ENCODE results near the gene BID. TPM values are rescaled to one million over a fixed set of nuclear protein-coding genes. Genes with fewer than 3 reads are reported as not detected.

BID gene
- total RNA-seq, 1 experiment from 2014 or later, result 23.2 TPM

- Histone ChIP-seq H4K8ac (replicated peaks; ENCODE audit: insufficient read length, low read depth, low read length) (no peak overlapping the region), H3T11ph (ENCODE audit: low read length) (no peak overlapping the region), H4K20me1 (ENCODE audit: control insufficient read depth, insufficient read depth, insufficient read length) (no peaks in the 10 kb centered on the region), H3K4me1 (ENCODE audit: insufficient read depth, low read length) (no peaks in the 10 kb centered on the region), H3K18ac (ENCODE audit: insufficient read length, low read depth, low read length) (no peak overlapping the region), H3K23ac (ENCODE audit: insufficient read length, low read depth, low read length) (no peak overlapping the region), H3K79me2 (ENCODE audit: insufficient read depth, low read length) (no peaks in the 10 kb centered on the region; the same call in 1 of the 2 replicates), H4K5ac (ENCODE audit: insufficient read length, low read depth, low read length) (no peak overlapping the region), H2BK15ac (ENCODE audit: low read depth, low read length) (no peak overlapping the region), H3K9ac (ENCODE audit: extremely low read depth, insufficient read length, low read length) (no peak overlapping the region), H3K4me2 (ENCODE audit: insufficient read depth, insufficient read length, low read length) (no peak overlapping the region), H3K27me3 (ENCODE audit: insufficient read depth, low read length) (no peaks in the 10 kb centered on the region), H2BK5ac (ENCODE audit: insufficient read length, low read length) (no peak overlapping the region), H3K56ac (ENCODE audit: insufficient read length, low read depth, low read length) (no peak overlapping the region), H3K23me2 (ENCODE audit: insufficient read length, low read depth, low read length, poor library complexity, severe bottlenecking) (no peaks in the 10 kb centered on the region), H3K14ac (ENCODE audit: insufficient read depth, low read length) (no peak overlapping the region), H2AFZ (ENCODE audit: low read length) (no peak overlapping the region), H2BK12ac (ENCODE audit: insufficient read length, low read depth, low read length) (no peak overlapping the region), H4K91ac (ENCODE audit: insufficient read length, low read depth, low read length) (no peak overlapping the region), H2BK20ac (ENCODE audit: low read depth, low read length, poor library complexity, severe bottlenecking) (no peak overlapping the region), H2AK5ac (ENCODE audit: insufficient read length, low read length) (no peak overlapping the region), H3K9me3 (ENCODE audit: control insufficient read depth, low read depth, low read length) (no peaks in the 10 kb centered on the region), H3K79me1 (ENCODE audit: insufficient read depth, low read depth, low read length, poor library complexity, severe bottlenecking) (peaks cover 5% of the 10 kb centered on the region), H2BK120ac (ENCODE audit: low read depth, low read length, poor library complexity, severe bottlenecking) (no peak overlapping the region), H3K27ac (ENCODE audit: insufficient read length, low read depth, low read length) (no peak overlapping the region), H3K4ac (ENCODE audit: low read depth, low read length) (no peak overlapping the region)
- WGBS (ENCODE audit: extremely low coverage, insufficient read length, low lambda C conversion rate), result no CpG with 5 or more reads among the region's 4 CpGs
- TF ChIP-seq, protein P1, sequence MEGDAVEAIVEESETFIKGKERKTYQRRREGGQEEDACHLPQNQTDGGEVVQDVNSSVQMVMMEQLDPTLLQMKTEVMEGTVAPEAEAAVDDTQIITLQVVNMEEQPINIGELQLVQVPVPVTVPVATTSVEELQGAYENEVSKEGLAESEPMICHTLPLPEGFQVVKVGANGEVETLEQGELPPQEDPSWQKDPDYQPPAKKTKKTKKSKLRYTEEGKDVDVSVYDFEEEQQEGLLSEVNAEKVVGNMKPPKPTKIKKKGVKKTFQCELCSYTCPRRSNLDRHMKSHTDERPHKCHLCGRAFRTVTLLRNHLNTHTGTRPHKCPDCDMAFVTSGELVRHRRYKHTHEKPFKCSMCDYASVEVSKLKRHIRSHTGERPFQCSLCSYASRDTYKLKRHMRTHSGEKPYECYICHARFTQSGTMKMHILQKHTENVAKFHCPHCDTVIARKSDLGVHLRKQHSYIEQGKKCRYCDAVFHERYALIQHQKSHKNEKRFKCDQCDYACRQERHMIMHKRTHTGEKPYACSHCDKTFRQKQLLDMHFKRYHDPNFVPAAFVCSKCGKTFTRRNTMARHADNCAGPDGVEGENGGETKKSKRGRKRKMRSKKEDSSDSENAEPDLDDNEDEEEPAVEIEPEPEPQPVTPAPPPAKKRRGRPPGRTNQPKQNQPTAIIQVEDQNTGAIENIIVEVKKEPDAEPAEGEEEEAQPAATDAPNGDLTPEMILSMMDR (conservative IDR thresholded peaks at IDR 0.05), result no peak
- Mint-ChIP-seq H3K36me3 (ENCODE audit: insufficient read depth in 1 of 3, low read depth in 3 of 3) (no peaks in the 10 kb centered on the region; a peak in 1 of 7 replicates), H3K9me3 (no peaks in the 10 kb centered on the region), H3K27me3 (ENCODE audit: low read depth) (no peaks in the 10 kb centered on the region; the same call in 1 of the 2 replicates), H3K27ac (no peak overlapping the region), H3K4me3 (no peak overlapping the region), H3K4me1 (peaks cover 12% of the 10 kb centered on the region in 2 experiments)
- no peak for DNase-seq
Observed at GRCh38 chr22:17761138-17761488, 13.2 kb downstream of the BID start.

All from H9 (cell line).